GM19193 (cell line): ENCODE measurements around the gene G6PC2.

Experiments used
- POLR2A ChIP-seq: IDR thresholded peaks from 4 replicates; pipeline ENCODE4 v1.6.1; 2011; ENCODE audit not compliant: insufficient read depth, insufficient read length; ENCODE audit errors: extremely low read depth

The G6PC2 gene

GRCh38 chr2:168896783-168897182 lies 4.3 kb upstream of the G6PC2 start:
- no peak for TF ChIP-seq POLR2A

- TF ChIP-seq POLR2A = no peak
Measured at GRCh38 chr2:168897449-168897848, 3.6 kb upstream of the G6PC2 start.

GRCh38 chr2:168903888-168904287 lies 2.8 kb downstream of the G6PC2 start:
- no peak for TF ChIP-seq POLR2A

DNA sequence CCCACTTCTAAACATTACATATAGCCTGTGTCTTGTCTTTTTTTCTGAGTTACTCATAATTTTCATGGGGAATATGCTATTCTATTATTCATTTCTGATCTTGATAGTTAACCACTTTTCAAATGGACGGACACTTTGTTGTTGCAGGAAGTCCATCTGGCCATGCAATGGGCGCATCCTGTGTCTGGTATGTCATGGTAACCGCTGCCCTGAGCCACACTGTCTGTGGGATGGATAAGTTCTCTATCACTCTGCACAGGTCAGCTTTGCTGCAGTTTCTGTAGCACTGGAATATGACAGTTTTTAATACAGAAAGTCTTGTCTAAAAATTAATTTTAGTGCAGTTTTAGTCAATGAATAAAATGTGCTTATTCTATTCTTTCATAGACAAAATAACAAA lies 3.3 kb downstream of the G6PC2 start:
- no peak for TF ChIP-seq POLR2A

DNA sequence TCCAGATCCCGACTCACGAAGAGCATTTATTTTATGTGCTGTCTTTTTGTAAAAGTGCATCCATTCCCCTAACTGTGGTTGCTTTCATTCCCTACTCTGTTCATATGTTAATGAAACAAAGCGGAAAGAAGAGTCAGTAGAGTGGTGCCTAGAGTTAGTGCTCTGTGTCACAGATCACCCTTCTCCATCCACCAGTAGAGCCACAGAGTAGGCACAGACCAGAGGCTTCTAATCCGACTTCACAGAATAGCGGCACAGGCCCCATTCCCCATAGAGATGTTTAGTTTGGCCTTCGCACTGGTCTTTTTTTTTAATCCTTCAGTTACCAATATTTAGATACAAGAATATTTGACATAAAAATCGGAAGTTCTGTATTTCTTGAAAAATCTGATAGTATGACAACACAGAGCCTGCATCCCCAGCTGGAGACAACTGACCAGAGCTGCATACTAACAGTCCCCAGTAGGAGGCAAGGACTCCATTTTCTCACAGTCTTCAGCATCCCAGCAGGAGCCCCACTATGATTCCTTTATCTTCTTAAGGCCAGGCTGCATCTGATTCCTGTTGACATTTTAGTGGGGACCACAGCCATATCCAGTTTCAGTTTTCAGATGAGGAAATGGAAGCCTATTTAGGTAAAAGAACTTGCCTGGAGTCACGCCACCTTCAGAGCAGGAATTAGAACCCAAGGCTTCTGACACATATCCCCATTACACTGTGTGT lies 7.0 kb downstream of the G6PC2 start:
- no peak for TF ChIP-seq POLR2A

- no peak for TF ChIP-seq POLR2A
Measured at GRCh38 chr2:168910330-168910729, 9.2 kb downstream of the G6PC2 start.

DNA sequence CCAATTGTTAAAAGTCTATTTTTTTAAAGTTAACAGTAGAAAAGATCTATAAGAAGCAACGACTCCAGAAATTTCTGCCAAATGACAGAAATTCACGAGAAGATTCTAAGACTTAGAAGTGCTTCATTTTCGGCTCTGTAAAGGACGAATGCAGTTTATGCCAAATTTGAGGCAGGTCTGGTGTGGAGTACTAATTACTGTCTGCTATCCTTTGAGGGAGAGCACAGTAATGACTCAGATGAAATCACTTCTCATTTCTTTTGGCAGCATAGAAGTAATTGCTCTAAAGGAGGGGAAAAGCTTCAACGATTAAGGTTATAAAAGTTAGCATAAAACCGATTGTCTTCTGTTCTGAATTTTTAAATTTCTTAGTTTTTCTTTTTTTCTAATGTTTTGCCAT lies 11.4 kb downstream of the G6PC2 start:
- TF ChIP-seq POLR2A = no peak

DNA sequence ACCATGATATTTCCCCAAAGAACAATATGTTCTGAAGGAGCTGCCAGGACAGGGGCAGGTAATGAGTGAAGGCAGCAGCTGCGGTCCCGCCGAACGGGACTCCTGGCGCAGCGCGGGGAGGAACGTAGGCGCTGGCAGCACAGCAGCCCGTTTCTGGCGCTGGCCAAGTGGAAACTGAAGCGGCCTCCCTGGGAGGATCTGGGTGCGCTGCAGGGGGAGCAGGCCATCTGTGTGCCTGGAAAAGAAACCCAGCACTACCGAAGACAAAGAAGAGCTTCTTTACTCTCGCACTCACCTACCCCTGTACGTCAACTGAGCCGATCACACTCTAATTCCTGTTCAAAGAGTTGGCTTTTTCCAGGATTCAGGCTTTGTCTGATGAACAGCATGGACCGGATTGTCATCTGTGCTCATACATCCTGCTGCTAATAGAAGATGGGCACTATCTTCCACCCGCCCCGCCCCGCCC lies 11.8 kb downstream of the G6PC2 start:
- TF ChIP-seq POLR2A = no peak

GRCh38 chr2:168913495-168913894 lies 12.4 kb downstream of the G6PC2 start:
- TF ChIP-seq POLR2A = no peak

DNA sequence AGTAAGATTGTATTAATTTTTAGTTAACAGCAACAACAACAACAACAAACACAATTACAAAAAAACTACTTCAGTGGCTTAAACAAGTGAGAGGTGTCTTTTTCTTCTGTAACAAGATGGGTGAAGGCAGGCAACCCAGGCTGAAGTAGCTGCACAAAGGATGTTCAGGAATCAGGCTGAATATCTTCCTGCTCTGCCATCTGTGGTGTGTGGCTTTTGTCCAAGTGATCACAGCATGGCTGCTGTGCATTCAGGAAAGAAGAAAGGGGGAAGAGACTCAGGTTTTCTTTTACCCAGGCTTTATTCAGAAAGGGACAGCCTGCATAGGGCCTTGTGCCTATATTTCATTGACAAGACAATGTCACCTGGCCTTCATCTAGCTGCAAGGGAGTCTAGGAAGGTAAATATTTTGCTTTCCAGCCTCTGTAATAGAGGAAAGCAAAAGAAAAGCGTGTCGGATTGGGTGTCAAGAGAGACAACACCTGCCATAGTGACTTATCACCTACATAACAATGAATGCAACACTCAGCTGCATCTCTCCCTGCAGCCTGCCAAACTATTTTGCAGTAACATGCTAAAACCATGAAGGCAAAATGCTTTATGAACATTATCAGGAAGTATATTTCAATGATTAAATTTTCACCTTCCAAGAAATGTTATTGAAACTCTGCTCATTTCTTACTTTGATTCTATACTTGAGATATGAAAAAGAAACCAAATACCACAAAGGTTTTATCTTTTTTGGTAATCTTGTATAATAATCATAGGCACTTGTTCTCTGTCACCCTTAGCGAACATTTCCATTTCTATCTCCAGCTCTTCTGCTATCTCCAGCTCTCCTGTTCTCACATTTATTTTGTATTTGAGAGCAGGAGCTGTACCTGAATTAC lies 14.6 kb downstream of the G6PC2 start:
- no peak for TF ChIP-seq POLR2A

GRCh38 chr2:168916331-168916675 lies 15.2 kb downstream of the G6PC2 start:
- no peak for TF ChIP-seq POLR2A

DNA sequence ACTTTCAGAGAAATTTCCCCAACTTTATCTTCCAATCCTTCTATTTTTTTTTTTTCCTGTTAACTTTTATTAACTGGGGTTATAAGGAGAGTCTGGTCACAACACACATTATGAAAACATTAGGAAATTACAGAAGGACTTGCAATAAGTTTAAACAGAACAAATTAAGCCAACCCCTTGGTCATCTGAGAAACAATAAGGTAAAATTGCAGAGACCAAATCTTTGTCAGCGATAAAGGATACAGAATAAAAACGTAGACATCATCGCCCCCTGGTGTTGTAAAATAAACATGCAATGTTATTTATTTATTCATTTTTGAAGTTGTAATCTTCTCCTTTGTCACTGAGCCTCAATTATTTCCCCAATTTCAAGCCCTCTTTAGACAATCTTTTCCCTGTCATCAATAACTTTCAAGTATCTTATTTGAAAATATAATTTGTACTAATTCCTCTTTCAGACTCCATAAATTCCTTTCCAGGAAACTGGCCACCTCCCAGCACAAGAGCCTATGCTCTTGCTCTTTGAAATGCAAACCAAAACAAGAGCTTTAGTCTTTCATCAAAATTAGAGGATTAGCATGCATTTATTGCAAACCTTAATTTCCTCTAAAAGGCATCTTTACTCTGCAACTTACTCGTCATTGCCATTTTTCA lies 19.5 kb downstream of the G6PC2 start:
- no peak for TF ChIP-seq POLR2A

DNA sequence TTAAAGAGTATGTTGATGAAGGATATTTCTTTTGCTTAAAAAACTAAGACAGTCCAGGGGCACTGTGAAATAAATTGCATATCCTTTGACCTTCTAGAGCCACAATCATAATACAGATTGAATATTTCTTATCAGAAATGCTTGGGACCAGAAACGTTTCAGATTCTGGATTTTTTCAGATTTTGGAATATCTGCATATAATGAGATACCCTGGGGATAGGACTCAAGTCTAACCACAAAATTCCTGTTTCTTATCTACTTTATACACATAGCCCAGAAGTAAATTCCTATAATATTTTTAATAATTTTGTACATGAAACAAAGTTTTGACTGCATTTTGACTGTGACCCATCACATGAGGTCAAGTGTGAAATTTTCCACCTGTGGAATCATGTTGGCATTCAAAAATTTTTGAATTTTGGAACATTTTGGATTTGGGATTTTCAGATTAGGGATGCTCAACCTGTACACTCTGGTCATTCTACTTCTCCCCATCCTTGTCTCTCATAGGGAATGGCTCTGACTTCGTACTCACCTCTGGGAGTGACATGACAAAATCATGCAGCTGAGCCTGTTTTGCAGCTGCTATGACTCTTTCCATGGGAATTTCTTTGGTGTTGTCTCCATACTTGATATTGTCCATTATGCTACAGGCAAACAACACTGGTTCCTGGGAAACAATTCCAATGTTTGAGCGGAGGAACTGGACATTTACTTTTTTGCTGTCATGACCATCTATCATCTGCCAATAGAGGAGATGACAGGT lies 25.7 kb downstream of the G6PC2 start:
- TF ChIP-seq POLR2A = no peak

DNA sequence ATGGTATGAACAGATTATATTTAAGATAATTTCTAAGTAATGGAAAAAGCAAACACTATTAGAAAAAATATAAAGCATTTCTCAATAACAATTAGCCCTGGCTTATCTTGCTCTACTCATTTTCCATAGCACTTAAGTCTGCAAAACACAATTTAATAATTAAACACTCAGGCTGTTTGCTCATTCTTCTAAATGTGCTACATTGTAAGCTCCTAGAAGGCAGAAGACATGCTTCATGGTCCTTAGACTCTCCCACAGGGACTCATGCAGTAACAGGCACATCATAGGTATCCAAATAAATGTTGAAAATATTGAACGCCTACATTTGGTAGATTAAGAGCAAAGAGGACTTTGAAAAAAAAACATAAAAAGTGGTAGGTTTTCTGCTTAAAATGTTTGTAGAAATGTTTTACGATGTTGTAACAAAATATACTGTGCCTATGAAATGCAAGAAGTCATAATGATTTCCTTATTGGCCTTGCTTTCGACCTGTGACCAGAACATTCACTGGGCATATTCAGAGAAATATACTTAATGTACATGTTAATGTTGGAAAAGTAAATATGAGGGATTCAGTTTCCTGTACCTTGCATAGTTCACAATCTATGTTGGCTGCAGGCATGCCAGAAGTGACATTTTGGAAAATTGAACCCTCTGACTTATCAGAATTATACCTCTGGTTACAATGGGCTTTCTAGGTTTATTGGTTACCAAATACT lies 27.2 kb downstream of the G6PC2 start:
- TF ChIP-seq POLR2A = no peak
